Ishikawa (cell line): Measurements from ENCODE around the gene CHCHD6.

ENCODE experiments used
- CEBPB ChIP-seq: IDR thresholded peaks from 2 replicates; pipeline ENCODE4 v1.6.1; 2012
- CREB1 ChIP-seq: IDR thresholded peaks from 2 replicates; pipeline ENCODE4 v1.6.1; 2012; ENCODE audit warnings: low read depth
- EGR1 ChIP-seq: IDR thresholded peaks from 2 replicates; pipeline ENCODE4 v1.6.1; 2012
- EP300 ChIP-seq: IDR thresholded peaks from 2 replicates; pipeline ENCODE4 v1.6.1; 2012; ENCODE audit warnings: borderline replicate concordance
- FOXM1 ChIP-seq: IDR thresholded peaks from 2 replicates; pipeline ENCODE4 v1.6.1; 2012; ENCODE audit warnings: low read depth, borderline replicate concordance
- NFIC ChIP-seq: IDR thresholded peaks from 2 replicates; pipeline ENCODE4 v1.6.1; 2012
- RAD21 ChIP-seq: IDR thresholded peaks from 2 replicates; pipeline ENCODE4 v1.6.1; 2012; ENCODE audit warnings: low read depth
- TAF1 ChIP-seq: IDR thresholded peaks from 2 replicates; pipeline ENCODE4 v1.6.1; 2012; ENCODE audit warnings: low read depth, mild to moderate bottlenecking
- TCF12 ChIP-seq: IDR thresholded peaks from 2 replicates; pipeline ENCODE4 v1.6.1; 2012; ENCODE audit warnings: low read depth
- TEAD4 ChIP-seq: IDR thresholded peaks from 2 replicates; pipeline ENCODE4 v1.6.1; 2012
- YY1 ChIP-seq: IDR thresholded peaks from 2 replicates; pipeline ENCODE4 v1.6.1; 2012; ENCODE audit warnings: low read depth
- ZBTB7A ChIP-seq: IDR thresholded peaks from 2 replicates; pipeline ENCODE4 v1.6.1; 2012; ENCODE audit warnings: low read depth
- TF ChIP-seq, protein P1 (sequence below): IDR thresholded peaks from 2 replicates; pipeline ENCODE4 v1.6.1; 2012; ENCODE audit warnings: low read depth, mild to moderate bottlenecking
- TF ChIP-seq, protein P2 (sequence below): IDR thresholded peaks from 2 replicates; pipeline ENCODE4 v1.6.1; 2012
- TF ChIP-seq, protein P3 (sequence below): IDR thresholded peaks from 2 replicates; pipeline ENCODE4 v1.6.1; 2012

The CHCHD6 gene

DNA sequence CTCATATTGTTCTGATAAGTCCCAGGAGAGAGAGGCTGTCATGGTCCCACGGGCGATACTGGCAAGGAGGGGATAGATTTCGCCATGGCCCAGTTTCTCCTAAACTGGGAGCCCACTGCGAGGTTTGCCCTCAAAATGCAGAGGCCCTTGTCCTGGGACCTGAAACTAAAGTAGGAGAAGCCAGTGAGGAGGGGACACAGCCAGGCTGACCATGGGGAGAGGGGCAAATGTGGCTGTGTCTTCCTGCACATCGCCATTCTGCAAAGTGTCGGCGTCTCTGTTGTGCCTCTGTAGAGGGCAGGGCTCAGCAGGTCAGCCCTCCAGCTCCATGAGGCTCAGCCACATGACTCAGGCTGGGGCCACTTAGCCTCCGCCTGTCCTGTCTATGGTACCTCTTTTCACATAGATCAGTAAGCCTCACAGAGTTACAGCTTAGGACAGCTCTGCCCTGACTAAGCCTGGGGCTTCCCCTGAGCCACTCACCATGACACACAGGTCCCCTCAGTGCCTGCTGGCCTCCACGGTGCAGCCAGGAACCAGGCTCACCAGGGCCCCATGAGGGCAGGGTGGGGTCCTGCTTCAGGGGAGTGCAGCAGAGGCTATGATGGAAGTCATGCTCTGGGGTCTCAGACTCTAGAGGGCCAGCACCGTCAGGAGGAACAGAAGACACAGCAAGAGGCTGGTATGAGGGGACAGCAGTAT, 250.3 kb downstream of the CHCHD6 start:
- TF ChIP-seq, protein P1, sequence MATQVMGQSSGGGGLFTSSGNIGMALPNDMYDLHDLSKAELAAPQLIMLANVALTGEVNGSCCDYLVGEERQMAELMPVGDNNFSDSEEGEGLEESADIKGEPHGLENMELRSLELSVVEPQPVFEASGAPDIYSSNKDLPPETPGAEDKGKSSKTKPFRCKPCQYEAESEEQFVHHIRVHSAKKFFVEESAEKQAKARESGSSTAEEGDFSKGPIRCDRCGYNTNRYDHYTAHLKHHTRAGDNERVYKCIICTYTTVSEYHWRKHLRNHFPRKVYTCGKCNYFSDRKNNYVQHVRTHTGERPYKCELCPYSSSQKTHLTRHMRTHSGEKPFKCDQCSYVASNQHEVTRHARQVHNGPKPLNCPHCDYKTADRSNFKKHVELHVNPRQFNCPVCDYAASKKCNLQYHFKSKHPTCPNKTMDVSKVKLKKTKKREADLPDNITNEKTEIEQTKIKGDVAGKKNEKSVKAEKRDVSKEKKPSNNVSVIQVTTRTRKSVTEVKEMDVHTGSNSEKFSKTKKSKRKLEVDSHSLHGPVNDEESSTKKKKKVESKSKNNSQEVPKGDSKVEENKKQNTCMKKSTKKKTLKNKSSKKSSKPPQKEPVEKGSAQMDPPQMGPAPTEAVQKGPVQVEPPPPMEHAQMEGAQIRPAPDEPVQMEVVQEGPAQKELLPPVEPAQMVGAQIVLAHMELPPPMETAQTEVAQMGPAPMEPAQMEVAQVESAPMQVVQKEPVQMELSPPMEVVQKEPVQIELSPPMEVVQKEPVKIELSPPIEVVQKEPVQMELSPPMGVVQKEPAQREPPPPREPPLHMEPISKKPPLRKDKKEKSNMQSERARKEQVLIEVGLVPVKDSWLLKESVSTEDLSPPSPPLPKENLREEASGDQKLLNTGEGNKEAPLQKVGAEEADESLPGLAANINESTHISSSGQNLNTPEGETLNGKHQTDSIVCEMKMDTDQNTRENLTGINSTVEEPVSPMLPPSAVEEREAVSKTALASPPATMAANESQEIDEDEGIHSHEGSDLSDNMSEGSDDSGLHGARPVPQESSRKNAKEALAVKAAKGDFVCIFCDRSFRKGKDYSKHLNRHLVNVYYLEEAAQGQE, result no peak
- no peak for TF ChIP-seq EGR1

DNA sequence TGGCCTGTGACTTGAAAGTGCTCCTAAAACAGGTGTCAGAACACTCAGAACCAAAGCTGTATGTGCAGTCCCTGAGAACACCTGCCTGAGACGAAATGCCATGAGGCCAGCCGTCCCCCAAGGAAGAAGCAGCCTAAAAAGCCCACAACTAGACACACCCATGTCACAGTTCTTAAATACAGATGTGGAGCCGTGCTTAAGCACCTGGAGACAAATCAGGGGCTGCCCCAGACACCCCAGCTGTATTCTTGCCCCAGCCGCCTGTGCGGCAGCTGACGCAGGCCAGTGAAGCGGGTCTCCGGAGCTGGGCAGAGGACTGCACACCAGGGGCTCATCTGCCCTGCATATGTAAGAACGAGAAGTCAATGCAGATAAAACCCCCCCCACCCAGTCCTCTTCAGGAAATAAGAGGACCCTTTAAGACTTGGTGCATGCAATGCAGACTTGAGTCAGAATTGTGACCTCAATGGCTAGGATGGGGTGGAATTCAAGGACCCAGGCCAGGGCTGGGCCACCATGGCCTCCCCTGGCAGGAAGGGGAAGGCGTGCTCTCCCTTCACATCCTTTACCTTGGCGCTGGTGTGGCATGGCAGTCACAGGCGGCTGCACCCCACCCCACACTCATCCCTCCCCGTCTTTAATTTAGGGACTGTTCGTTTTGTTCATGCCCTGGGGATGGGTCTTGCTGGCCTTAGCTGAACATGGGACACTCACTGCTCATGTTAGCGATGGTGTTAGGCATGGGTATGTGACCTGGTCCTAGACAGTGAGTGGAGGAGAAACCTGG, 251.2 kb downstream of the CHCHD6 start:
- TF ChIP-seq, protein P1, result no peak
- TF ChIP-seq ZBTB7A, result no peak
- no peak for TF ChIP-seq TEAD4
- no peak for TF ChIP-seq CEBPB
- TF ChIP-seq YY1, result no peak
- no peak for TF ChIP-seq FOXM1
- TF ChIP-seq CREB1, result no peak
- TF ChIP-seq, protein P2, sequence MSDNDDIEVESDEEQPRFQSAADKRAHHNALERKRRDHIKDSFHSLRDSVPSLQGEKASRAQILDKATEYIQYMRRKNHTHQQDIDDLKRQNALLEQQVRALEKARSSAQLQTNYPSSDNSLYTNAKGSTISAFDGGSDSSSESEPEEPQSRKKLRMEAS, result no peak
- TF ChIP-seq TCF12, result no peak
- TF ChIP-seq, protein P3, sequence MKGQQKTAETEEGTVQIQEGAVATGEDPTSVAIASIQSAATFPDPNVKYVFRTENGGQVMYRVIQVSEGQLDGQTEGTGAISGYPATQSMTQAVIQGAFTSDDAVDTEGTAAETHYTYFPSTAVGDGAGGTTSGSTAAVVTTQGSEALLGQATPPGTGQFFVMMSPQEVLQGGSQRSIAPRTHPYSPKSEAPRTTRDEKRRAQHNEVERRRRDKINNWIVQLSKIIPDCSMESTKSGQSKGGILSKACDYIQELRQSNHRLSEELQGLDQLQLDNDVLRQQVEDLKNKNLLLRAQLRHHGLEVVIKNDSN, result no peak
- TF ChIP-seq RAD21, result no peak
- TF ChIP-seq TAF1, result no peak
- TF ChIP-seq NFIC, result no peak
- no peak for TF ChIP-seq EGR1

DNA sequence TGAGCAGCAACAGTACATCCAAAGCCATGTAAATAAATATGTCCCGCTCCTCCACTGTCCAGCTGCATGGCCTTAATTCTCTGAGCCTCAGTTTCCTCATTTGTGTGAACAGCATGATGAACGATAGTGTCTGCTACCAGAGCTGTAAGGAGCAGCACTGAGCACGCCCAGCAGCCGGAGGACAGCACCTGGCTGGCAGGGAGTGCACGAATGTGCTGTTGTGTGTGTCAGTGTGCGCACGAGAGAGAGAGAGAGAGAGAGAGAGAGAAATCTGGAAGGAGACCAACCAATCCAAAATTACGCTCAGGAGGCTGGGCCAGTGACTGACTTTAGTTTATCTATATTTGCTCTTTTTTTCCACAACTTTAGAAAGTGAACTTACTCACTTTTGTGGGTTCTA, 252.3 kb downstream of the CHCHD6 start:
- TF ChIP-seq FOXM1, result no peak
- no peak for TF ChIP-seq CEBPB
- no peak for TF ChIP-seq NFIC
- TF ChIP-seq EP300, result no peak
- TF ChIP-seq RAD21, result no peak
- TF ChIP-seq, protein P2, result no peak
- TF ChIP-seq ZBTB7A, result no peak
- no peak for TF ChIP-seq EGR1
- TF ChIP-seq TEAD4, result no peak
- TF ChIP-seq TCF12, result no peak
- TF ChIP-seq CREB1, result no peak
- TF ChIP-seq TAF1, result no peak
- TF ChIP-seq, protein P3, result no peak
- TF ChIP-seq, protein P1, result no peak
- TF ChIP-seq YY1, result no peak
